T follicular helper cell (primary cell): ENCODE measurements around the gene LAMC3.
"Not testable (repeated sequence)": the region's sequence is repeated elsewhere in the genome, so short reads cannot be mapped to it uniquely, and the experiment has no call there.

Experiments used
- DNase-seq: peaks from one replicate; pipeline ENCODE4 v3.0.0-alpha.2; 2020; ENCODE audit warnings: low read depth

The LAMC3 gene

GRCh38 chr9:131030239-131031004 lies 21.4 kb downstream of the LAMC3 start:
- DNase-seq: no peak

GRCh38 chr9:131031005-131031641 lies 22.1 kb downstream of the LAMC3 start:
- DNase-seq: no peak

- no peak for DNase-seq
These were observed 22.6 kb downstream of the LAMC3 start for GRCh38 chr9:131031642-131032005.

GRCh38 chr9:131032384-131032783 lies 23.4 kb downstream of the LAMC3 start:
- no peak for DNase-seq

GRCh38 chr9:131033269-131034224 lies 24.6 kb downstream of the LAMC3 start:
- DNase-seq: no peak

- DNase-seq: no peak
These were observed 25.3 kb downstream of the LAMC3 start for GRCh38 chr9:131034268-131034667.

GRCh38 chr9:131034749-131035148 lies 25.8 kb downstream of the LAMC3 start:
- DNase-seq: not testable (repeated sequence)

GRCh38 chr9:131035548-131035947 lies 26.6 kb downstream of the LAMC3 start:
- no peak for DNase-seq

- DNase-seq: no peak
These were observed 27.1 kb downstream of the LAMC3 start for GRCh38 chr9:131036071-131036470.

GRCh38 chr9:131036529-131037334 lies 27.8 kb downstream of the LAMC3 start:
- DNase-seq: no peak

- DNase-seq: no peak
These were observed 28.6 kb downstream of the LAMC3 start for GRCh38 chr9:131037335-131038255.

GRCh38 chr9:131038256-131039128 lies 29.5 kb downstream of the LAMC3 start:
- no peak for DNase-seq

- no peak for DNase-seq
These were observed 30.4 kb downstream of the LAMC3 start for GRCh38 chr9:131039129-131039954.

GRCh38 chr9:131042666-131043065 lies 33.7 kb downstream of the LAMC3 start:
- DNase-seq: no peak

- DNase-seq: no peak
These were observed 34.1 kb downstream of the LAMC3 start for GRCh38 chr9:131043087-131043486.

- no peak for DNase-seq
These were observed 34.7 kb downstream of the LAMC3 start for GRCh38 chr9:131043646-131044045.

GRCh38 chr9:131045300-131046092 lies 36.5 kb downstream of the LAMC3 start:
- no peak for DNase-seq

GRCh38 chr9:131046093-131046380 lies 37.1 kb downstream of the LAMC3 start:
- DNase-seq: no peak
